HG03378 (cell line): ENCODE measurements around the gene DCUN1D5.

Experiments
- ATAC-seq: cut with Tn5 transposase; IDR thresholded peaks from one replicate; pipeline ENCODE4 v1.9.1; 2021; ENCODE audit warnings: mild to moderate bottlenecking, moderate library complexity; ENCODE audit not compliant: unreplicated experiment

Gene DCUN1D5

GRCh38 chr11:103055221-103055890, 36.6 kb downstream of the DCUN1D5 start:
- peak; percentile 60 for ATAC-seq

GRCh38 chr11:103053997-103054396, 38.0 kb downstream of the DCUN1D5 start:
- no peak for ATAC-seq

DNA sequence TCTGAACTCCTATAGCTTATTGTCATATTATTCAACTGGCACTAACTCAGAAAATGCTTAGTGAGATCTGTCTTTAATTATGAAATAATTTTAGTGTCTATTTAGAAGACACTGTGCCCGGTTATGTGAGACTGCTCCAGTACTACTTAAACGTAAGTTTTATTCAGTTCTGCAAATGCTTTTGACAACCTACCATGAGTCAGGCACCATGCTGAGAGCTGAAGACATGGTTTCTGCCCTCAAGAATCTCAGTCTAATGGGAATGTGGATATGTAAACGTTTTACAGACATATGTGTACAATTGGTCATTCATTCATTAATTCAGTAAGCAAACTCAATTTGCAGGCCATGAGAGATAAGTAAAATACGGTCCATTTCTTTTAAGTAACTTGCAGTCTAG, 40.0 kb downstream of the DCUN1D5 start:
- ATAC-seq: no peak

DNA sequence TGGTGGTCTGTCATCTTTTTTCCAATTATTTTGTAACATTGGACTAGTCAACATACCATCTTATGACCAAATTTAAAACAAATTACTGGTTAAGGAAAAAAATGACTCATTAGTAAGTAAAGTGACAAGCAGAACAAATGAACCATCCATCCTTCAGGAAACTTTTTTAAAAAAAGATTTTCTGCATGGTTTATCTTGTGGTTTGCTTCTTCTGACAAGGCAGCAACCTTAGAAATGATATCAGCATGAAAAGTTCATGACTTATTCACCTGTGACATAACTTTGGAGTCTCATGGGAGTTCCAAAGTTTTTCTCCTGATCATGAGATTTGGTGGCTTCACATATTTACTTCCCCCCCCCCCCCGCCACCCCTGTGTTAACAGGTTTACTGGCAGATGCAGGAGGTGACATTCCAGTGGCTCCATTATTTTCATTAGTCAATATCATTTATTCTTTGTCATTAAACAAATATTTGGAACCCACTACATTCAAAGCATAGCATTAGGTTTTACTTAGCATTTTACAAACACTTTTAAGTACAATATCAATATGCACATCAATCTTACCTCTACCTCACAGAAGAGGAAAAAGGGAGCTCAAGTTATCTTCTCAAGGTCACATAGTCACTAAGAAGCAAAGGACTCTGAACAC, 40.7 kb downstream of the DCUN1D5 start:
- ATAC-seq: no peak

DNA sequence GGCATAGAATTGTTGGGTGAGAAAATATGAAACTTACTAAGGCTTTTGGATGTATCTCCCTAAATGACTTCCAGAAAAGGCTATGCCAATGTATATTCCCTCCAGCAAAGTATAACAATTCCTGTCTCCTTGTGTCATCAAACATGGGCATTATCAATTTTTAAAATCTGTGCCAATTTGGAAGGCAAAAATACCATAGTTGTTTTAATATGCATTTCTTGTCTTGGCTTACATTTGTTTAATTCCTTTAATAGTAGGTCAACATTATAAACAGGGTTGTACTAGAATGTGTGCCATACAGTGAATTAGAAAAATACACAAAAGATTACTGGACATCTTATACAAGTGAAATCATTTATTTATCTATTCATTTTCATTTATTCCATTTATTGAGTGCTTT, 41.6 kb downstream of the DCUN1D5 start:
- no peak for ATAC-seq

DNA sequence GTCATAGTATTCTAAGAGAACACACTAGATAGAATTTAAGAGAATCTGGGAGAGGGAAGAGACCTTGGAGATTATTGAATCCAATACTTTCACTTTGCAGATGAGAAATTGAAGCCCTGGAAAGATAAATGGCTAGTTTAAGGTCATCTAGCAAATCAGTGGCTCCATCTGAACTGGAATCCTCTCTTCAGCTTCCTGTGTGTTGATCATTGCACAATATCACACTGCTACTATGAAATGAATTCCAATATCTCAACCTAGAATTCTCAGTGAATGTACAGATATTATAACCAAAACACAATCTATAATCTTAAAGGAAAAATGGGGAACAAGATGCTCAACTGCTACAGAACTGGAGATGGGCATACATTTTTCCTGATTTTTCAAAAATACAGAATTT, 44.1 kb downstream of the DCUN1D5 start:
- ATAC-seq: no peak

- ATAC-seq: no peak
Observed at GRCh38 chr11:103043826-103044678, 47.9 kb downstream of the DCUN1D5 start.

DNA sequence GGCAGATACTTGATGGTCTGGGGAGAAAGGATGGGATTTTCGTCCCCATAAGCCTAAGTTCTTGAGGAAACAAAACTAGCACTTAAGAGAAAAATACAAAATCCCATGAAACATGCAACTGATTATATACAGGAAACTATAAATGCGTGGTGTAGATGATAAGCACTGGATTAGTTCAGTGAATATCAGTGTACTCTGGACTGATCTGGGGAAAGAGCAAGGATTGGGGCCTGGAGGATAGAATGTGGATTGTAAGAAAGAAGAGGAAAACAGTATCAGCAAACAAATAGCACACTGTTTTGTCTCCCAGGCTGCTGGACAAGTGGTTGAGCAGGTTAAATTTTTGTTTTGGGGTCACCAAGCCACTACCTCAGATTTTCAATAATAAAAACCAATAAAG, 49.8 kb downstream of the DCUN1D5 start:
- no peak for ATAC-seq

- peak; percentile 99 for ATAC-seq
Observed at GRCh38 chr11:103035791-103036434, 56.0 kb downstream of the DCUN1D5 start.

DNA sequence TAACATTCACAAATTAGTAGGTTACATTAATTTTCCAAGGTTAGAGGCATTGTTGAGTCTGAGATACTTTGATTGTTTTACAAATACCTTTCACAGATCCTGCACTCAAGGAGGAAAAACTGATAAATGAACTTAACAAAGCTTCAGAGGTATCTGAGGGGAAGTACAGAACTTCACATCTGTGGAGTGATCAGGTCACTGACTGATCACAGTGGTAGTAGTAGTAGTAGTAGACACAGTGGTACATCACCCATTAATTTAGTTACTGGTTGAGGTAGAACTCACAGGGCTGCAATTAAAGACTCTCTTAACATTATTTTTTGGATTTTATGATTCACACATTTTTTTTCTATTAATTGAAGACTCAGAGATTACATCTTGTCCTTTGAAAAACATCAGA, 56.7 kb downstream of the DCUN1D5 start:
- no peak for ATAC-seq

GRCh38 chr11:103031834-103032233, 60.1 kb downstream of the DCUN1D5 start:
- ATAC-seq: no peak

DNA sequence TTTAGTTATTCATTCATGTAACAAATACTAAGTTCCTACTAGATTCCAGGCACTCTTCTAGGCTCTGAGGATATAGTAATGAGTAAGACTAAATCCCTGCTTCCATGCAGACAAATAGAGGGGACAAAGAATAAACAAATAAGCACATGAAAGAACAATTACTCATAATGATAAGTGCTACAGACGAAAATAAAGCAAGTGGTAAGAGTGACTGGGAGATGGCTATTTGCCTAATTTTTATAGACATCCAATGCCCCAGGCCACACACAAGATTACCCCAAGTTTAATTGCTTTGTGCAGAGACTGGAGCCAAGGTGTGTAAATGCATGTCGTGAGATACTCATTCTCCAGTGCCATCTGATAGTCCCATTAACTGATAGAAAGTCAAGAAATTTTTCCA, 62.6 kb downstream of the DCUN1D5 start:
- no peak for ATAC-seq

- ATAC-seq: peak; percentile 96
Observed at GRCh38 chr11:103028304-103029020, 63.5 kb downstream of the DCUN1D5 start.

DNA sequence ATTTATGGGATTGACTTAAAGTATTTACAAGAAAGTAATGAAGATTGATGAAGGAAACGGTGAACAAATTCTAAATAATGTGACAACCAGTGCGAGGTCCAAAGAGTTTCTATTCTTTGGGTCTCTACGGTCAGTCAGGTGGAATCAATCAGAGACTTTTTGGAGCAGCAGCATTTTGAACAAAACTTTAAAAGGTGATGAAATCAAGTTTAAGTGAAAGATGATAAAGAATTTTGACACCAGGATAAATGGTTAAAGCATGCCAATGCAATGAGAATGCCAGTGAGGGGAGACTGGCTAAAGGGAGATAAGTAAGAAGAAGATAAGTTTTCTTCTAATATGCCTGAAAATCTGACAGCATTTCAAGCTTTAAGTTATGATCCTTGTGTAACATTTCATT, 67.9 kb downstream of the DCUN1D5 start:
- no peak for ATAC-seq

DNA sequence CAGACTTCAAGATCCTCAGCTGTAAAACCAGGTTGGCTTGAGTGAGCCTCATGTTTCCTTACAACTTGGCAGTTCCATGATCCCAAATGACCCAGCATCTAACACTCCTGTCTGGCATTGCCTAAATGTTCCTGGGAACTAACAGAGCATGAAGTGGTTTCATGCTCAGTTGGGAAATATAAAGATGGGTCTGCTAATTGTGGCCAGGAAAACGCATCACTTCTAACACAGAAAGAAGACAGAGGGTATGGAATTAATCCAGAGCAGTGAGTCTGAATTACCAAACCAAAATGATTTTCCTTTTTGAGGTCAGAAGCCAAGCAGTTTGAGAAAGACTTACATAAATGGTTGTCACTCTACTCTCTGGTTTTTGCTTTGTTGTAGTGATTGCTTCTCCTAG, 75.9 kb downstream of the DCUN1D5 start:
- no peak for ATAC-seq

- ATAC-seq: no peak
Observed at GRCh38 chr11:103013421-103013820, 78.5 kb downstream of the DCUN1D5 start.
